Esophagus muscularis mucosa (tissue), 4 donors: ENCODE measurements around the gene OSBPL9. TPM values are rescaled to one million over a fixed set of nuclear protein-coding genes. Genes with fewer than 3 reads are reported as not detected.

Source experiments
- DNase-seq: peaks from one replicate; pipeline ENCODE4 v3.0.0-alpha.2; 2017; ENCODE audit errors: extremely low spot score
- H3K27ac ChIP-seq, 4 donors: fragments of 200-600 bp; sonication (generic); replicated peaks in 1 of 4; 1 replicate in 3 of 4; 2 replicates in 1 of 4; pipeline ENCODE4 v1.5.1; 2016 to 2019; ENCODE audit warnings: mild to moderate bottlenecking in 1 of 4
- H3K27me3 ChIP-seq, 4 donors: fragments of 200-600 bp; sonication (generic); one replicate each; pipeline versions ENCODE4 v1.5.1 to v1.6.0; 2016 to 2019
- H3K36me3 ChIP-seq, 4 donors: fragments of 200-600 bp; sonication (generic); one replicate each; pipeline ENCODE4 v1.5.1; 2016 to 2019
- H3K4me1 ChIP-seq, 4 donors: fragments of 200-600 bp; sonication (generic); one replicate each; pipeline ENCODE4 v1.5.1; 2016 to 2019
- H3K4me3 ChIP-seq, 4 donors: fragments of 200-600 bp; sonication (generic); 1 replicate in 2 of 4; 2 replicates in 2 of 4; pipeline ENCODE4 v1.5.1; 2016 to 2019; ENCODE audit warnings: mild to moderate bottlenecking in 4 of 4, moderate library complexity in 1 of 4
- H3K9me3 ChIP-seq, 4 donors: fragments of 200-600 bp; sonication (generic); 1 replicate in 3 of 4; 2 replicates in 1 of 4; pipeline ENCODE4 v1.5.1; 2016 to 2019
- EP300 ChIP-seq: sonication (generic); formaldehyde crosslinking; IDR thresholded peaks from one replicate; pipeline ENCODE4 v1.6.1; 2017; ENCODE audit warnings: antibody characterized with exemption
- POLR2A ChIP-seq: fragments of 450-650 bp; IDR thresholded peaks from one replicate; pipeline ENCODE4 v1.6.1; 2017; ENCODE audit warnings: antibody characterized with exemption, moderate library complexity, mild to moderate bottlenecking, low read depth
- POLR2AphosphoS5 ChIP-seq, 2 donors: sonication (generic); formaldehyde crosslinking; IDR thresholded peaks; one replicate each; pipeline ENCODE4 v1.6.1; 2017; ENCODE audit warnings: antibody characterized with exemption in 2 of 2
- WGBS: methylation state at CpG from one replicate; pipeline ENCODE4 v1.1.5; 2018; 5-methylcytosine and 5-hydroxymethylcytosine counted together
- intact Hi-C: fragments of 100-400 bp; cut with DNase I; formaldehyde crosslinking; loops from one replicate; pipeline ENCODE4 v1.15.1; 2023
- total RNA-seq, 4 donors: library from RNA; depleted of rRNA; stranded (reverse); fragments of >200 nt; gene quantifications; one replicate each; pipeline versions ENCODE4 v1.1.0 to v1.2.1, GENCODE V29; 2016
- TF ChIP-seq, protein P1 (sequence below), 3 experiments: fragments of 200-600 bp in 2 of 3; fragments of 450-650 bp in 1 of 3; sonication (generic) in 2 of 3; IDR thresholded peaks; one replicate each; pipeline ENCODE4 v1.5.1; 2017 to 2019; ENCODE audit warnings: antibody characterized with exemption in 3 of 3, mild to moderate bottlenecking in 2 of 3, moderate library complexity in 1 of 3

The OSBPL9 gene
- 10 to 100 TPM; 66.8 to 84.5 (median 75.9) TPM for total RNA-seq

- H3K36me3 ChIP-seq, result no peaks in the 10 kb centered on the region
- peak within 1 kb of the TSS; percentile 89 to 94 (median 90) for H3K27ac ChIP-seq
- H3K9me3 ChIP-seq, result no peaks in the 10 kb centered on the region
- TF ChIP-seq, protein P1, sequence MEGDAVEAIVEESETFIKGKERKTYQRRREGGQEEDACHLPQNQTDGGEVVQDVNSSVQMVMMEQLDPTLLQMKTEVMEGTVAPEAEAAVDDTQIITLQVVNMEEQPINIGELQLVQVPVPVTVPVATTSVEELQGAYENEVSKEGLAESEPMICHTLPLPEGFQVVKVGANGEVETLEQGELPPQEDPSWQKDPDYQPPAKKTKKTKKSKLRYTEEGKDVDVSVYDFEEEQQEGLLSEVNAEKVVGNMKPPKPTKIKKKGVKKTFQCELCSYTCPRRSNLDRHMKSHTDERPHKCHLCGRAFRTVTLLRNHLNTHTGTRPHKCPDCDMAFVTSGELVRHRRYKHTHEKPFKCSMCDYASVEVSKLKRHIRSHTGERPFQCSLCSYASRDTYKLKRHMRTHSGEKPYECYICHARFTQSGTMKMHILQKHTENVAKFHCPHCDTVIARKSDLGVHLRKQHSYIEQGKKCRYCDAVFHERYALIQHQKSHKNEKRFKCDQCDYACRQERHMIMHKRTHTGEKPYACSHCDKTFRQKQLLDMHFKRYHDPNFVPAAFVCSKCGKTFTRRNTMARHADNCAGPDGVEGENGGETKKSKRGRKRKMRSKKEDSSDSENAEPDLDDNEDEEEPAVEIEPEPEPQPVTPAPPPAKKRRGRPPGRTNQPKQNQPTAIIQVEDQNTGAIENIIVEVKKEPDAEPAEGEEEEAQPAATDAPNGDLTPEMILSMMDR (IDR thresholded peaks at IDR 0.05), result no peak
- TF ChIP-seq POLR2A (peak; percentile 50), POLR2AphosphoS5 (IDR thresholded peaks at IDR 0.05) (peak; percentile 92 to 96), EP300 (no peak)
- H3K4me3 ChIP-seq, result peak within 1 kb of the TSS; percentile 78 to 83 (median 82)
- 1% methylated on average over 30 of the region's 45 CpGs for WGBS
- H3K27me3 ChIP-seq, result no peaks in the 10 kb centered on the region
- intact Hi-C loops, result loop anchor here (5.0 kb wide), 1 partner anchor 100 kb away; the partner anchor contains the start of gene EPS15
- DNase-seq, result peak; percentile 99
- H3K4me1 ChIP-seq, result peaks cover 41 to 77% (median 72%) of the 10 kb centered on the region in 4 donors
Measured at GRCh38 chr1:51616903-51617708, at the start of gene OSBPL9. TSS of gene OSBPL9 (plus strand) at chr1:51617092. CDS start at chr1:51617111, 19 bp downstream.

DNA sequence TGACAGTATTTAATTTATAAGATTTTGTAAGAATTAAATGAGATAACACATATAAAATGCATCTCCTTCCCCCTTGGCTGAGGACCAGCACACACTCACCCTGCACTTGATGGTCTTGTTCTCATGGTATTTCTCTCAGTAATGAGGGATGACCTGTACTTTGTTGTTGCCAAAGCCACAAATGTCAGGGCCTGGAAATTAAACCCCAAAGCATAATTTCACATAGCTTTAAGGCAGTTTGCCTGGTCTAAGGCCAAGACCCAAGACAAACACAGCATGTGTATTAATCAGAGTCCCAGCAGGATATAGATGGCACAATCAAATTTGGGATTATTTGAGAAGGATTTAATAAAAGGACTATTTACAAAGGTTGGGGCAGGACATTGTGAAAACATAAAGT lies 49.2 kb upstream of the OSBPL9 start:
- TF ChIP-seq POLR2AphosphoS5 (IDR thresholded peaks at IDR 0.05) (no peak), POLR2A (no peak), EP300 (no peak)
- TF ChIP-seq, protein P1 (IDR thresholded peaks at IDR 0.05), result no peak
- Histone ChIP-seq H3K36me3 (no peaks in the 10 kb centered on the region), H3K27ac (no peak overlapping the region), H3K4me1 (peaks cover 5 to 16% (median 6%) of the 10 kb centered on the region in 4 donors), H3K27me3 (no peaks in the 10 kb centered on the region), H3K9me3 (no peaks in the 10 kb centered on the region), H3K4me3 (no peak overlapping the region)
- no peak for DNase-seq
- intact Hi-C loops, result no loop called here

DNA sequence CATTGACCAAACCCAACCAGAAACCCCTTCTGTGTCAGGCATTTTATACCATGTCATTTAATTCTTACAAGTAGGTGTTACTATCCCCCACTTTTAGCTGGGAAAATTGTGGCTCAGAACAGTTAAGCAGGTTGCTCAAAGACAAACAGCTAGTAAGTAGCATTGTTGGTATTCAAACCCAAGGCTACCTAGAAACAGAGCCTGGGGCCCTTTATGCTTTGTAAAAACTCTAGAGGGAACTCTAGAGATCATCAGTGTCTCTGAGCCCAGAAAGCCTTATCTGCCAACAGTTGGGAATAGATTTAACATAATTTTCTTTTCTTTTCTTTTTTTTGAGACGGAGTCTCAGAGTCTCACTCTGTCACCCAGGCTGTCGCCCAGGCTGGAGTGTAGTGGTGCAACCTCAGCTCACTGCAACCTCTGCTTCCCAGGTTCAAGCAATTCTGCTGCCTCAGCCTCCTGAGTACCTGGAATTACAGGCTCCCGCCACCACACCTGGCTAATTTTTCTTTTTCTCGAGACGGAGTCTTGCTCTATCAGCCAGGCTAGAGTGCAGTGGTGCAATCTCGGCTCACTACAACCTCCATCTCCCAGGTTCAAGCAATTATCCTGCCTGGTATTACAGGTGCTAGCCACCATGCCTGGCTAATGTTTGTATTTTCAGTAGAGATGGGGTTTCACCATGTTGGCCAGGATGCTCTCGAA lies 48.5 kb upstream of the OSBPL9 start:
- no peaks in the 10 kb centered on the region for H3K9me3 ChIP-seq
- H3K36me3 ChIP-seq, result no peaks in the 10 kb centered on the region
- H3K27ac ChIP-seq, result no peak overlapping the region
- H3K4me3 ChIP-seq, result no peak overlapping the region
- TF ChIP-seq, protein P1 (IDR thresholded peaks at IDR 0.05), result no peak
- no peak for TF ChIP-seq POLR2AphosphoS5 (IDR thresholded peaks at IDR 0.05)
- TF ChIP-seq EP300, result no peak
- no peak for TF ChIP-seq POLR2A
- no peak for DNase-seq
- peaks cover 5 to 14% (median 6%) of the 10 kb centered on the region in 4 donors for H3K4me1 ChIP-seq
- no peaks in the 10 kb centered on the region for H3K27me3 ChIP-seq
- 94% methylated on average over 7 of the region's 7 CpGs for WGBS
- intact Hi-C loops, result no loop called here

DNA sequence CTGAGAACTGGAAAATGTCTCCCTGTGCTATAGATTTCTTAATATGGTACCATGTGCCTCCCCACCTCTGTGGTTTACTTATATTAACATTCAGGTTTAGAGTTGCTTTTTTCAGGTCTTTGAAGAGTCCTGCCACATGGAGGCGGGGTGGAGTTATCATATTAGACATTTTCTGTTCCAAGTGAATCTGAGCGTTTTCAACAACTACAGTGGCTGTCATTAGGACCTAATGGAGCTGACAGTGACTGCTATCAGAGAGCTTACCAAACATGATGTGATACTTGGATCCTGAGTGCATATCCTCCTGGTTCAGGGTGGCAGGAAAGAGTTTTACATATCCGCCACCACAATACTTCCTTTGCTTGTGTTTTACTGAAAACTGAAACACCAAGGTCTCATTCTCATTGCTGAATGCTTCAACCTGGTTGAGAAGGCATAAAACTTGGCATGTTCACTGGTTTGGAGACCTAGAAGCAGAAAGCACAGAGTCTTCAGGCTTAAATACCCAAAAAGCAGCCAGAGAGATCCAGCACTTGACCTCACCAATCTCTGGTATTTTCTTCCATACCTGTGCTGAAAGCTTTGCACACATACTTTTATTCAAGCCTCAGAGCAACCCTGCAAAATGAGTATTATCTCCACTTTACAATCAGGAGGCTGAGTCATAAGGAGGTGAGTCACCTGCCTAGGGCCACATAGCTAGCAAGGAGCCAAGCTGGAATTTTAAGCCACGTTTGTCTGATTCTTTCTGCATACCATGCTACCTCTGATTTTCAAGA lies 47.4 kb upstream of the OSBPL9 start:
- no peaks in the 10 kb centered on the region for H3K9me3 ChIP-seq
- no peak overlapping the region for H3K27ac ChIP-seq
- intact Hi-C loops, result no loop called here
- TF ChIP-seq POLR2AphosphoS5 (IDR thresholded peaks at IDR 0.05), result no peak
- TF ChIP-seq, protein P1 (IDR thresholded peaks at IDR 0.05), result peak in 1 of 3 experiments; percentile 11
- WGBS, result 39% methylated on average over 4 of the region's 4 CpGs
- DNase-seq, result no peak
- no peak overlapping the region for H3K4me3 ChIP-seq
- peaks cover 5 to 13% (median 6%) of the 10 kb centered on the region in 4 donors for H3K4me1 ChIP-seq
- H3K36me3 ChIP-seq, result no peaks in the 10 kb centered on the region
- H3K27me3 ChIP-seq, result no peaks in the 10 kb centered on the region
